ENCODE data around the gene ATP2A1. TPM values are rescaled to one million over a fixed set of nuclear protein-coding genes. Genes with fewer than 3 reads are reported as not detected.

Gene ATP2A1
- total RNA-seq, 4 donors from 2014 or later = 0.19 to 0.26 TPM; not detected in 2

DNA sequence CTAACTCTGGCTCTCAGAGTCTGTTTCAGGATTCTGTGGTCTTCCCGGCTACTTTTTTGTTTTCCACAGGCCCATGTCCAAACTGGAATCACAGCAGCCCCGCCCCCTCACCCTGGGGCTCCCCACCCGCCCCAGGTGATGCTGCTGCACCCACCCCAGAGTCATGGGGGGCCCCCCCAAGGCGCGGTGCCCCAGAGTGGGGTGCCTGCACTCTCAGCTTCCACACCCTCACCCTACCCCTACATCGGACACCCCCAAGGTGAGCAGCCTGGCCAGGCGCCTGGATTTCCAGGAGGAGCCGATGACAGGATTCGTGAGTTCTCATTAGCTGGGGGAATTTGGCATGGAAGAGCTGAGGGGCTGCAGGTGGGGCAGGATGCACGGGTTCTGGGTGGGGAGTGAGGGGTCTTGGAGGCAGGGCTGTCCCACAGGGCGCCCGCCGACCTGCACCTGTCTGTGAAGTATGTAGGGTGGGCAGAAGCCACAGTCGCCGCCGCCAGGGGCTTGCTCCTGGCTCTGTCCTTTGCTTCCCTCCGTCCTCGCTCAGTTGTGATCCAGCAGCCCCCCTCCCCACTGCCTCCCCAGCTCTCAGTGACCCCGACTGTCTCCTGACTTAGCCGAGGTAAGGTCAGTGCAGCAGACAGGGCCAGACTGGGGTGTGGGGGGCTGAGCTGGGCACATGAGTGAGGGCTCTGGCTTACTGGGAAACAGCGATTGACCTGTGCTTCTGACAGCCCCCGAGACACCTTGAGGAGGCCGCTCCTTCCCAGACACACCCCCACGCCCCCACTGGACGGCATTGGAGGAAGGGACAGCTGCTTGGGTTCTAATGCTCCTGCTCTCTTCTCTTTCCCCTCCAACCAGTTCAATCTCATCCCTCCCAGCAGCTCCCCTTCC lies 42.2 kb upstream of the ATP2A1 start:
- H3K4me3 ChIP-seq = no peak overlapping the region
- no peak overlapping the region for H3K27ac ChIP-seq
- no peaks in the 10 kb centered on the region for H3K4me1 ChIP-seq
- DNase-seq = no peak
- H3K36me3 ChIP-seq = peaks cover 44 to 87% (median 67%) of the 10 kb centered on the region in 3 donors
- intact Hi-C loops (cut with DNase I) = no loop called here
- H3K9me3 ChIP-seq = no peaks in the 10 kb centered on the region
- H3K27me3 ChIP-seq = no peaks in the 10 kb centered on the region
- WGBS, 2 donors = 78 to 91% methylated on average over 5 to 15 of the region's 25 CpGs
- no peak for TF ChIP-seq POLR2A (IDR thresholded peaks at IDR 0.05)
- TF ChIP-seq, protein P1, sequence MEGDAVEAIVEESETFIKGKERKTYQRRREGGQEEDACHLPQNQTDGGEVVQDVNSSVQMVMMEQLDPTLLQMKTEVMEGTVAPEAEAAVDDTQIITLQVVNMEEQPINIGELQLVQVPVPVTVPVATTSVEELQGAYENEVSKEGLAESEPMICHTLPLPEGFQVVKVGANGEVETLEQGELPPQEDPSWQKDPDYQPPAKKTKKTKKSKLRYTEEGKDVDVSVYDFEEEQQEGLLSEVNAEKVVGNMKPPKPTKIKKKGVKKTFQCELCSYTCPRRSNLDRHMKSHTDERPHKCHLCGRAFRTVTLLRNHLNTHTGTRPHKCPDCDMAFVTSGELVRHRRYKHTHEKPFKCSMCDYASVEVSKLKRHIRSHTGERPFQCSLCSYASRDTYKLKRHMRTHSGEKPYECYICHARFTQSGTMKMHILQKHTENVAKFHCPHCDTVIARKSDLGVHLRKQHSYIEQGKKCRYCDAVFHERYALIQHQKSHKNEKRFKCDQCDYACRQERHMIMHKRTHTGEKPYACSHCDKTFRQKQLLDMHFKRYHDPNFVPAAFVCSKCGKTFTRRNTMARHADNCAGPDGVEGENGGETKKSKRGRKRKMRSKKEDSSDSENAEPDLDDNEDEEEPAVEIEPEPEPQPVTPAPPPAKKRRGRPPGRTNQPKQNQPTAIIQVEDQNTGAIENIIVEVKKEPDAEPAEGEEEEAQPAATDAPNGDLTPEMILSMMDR (IDR thresholded peaks at IDR 0.05) = no peak

DNA sequence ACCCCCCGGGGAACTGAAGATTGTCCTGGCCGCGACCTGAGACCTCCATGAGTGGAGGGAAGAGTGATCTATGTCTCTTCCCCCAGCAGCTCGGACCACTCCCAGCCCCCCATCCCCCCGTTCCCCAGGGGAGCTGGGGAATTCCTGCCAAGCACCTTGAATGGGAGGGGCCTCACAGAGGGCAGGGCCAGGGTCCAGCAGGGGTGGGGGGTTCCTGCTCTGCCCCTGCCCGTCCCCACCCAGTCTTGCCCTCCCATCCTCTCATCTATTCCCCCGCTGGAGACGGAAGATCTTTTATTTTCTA lies 41.6 kb upstream of the ATP2A1 start:
- no peaks in the 10 kb centered on the region for H3K9me3 ChIP-seq
- peaks cover 40 to 87% (median 63%) of the 10 kb centered on the region in 3 donors for H3K36me3 ChIP-seq
- intact Hi-C loops (cut with DNase I) = no loop called here
- 81 to 91% methylated on average over 4 to 8 of the region's 8 CpGs for WGBS, 2 donors
- H3K27me3 ChIP-seq = no peaks in the 10 kb centered on the region
- H3K4me1 ChIP-seq = no peaks in the 10 kb centered on the region
- no peak for DNase-seq
- TF ChIP-seq POLR2A (IDR thresholded peaks at IDR 0.05) = no peak
- TF ChIP-seq, protein P1 (IDR thresholded peaks at IDR 0.05) = no peak
- H3K4me3 ChIP-seq = no peak overlapping the region
- no peak overlapping the region for H3K27ac ChIP-seq

DNA sequence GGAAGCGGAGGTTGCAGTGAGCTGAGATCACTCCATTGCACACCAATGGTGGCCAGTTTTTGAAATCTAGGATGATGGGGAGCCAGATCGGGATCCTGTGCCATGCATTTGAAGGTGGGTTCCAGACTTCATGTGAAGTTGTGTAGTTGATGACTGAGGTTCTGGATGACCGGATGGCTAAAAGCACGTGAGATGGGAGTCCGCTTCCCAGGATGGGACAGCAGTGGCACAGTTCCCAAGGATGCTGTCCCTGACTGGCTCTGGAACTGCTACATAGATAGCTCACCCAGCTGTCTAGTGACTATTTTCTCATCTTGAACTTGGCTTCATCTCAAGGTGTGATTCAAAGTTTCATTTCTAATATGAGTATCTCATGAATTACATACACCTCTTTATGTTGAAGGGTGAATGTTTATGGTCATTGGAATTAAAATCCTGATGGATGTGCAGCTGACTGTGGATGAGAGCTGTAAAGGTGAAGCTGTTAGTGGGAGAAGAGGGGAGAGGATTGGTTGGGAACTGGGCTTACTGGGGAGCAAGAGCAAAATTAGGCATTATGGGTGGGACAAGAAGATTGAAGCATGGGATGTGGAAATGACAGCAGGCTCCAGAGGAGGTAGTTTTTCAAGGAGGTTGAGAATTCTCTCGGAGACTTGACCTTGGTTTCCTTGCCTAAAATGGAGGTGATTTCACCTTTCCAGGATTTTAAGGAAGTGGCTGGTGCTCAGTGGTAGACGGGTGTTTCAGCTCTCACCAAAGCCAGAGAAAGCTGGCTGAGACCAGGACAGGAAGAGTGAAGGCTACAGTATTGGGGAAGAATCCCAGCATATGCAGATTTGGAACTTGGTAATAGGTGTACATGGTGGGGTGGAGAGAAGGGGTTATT lies 40.4 kb upstream of the ATP2A1 start:
- H3K27ac ChIP-seq = no peak overlapping the region
- no peaks in the 10 kb centered on the region for H3K4me1 ChIP-seq
- no peak for DNase-seq
- intact Hi-C loops (cut with DNase I) = no loop called here
- peaks cover 34 to 87% (median 62%) of the 10 kb centered on the region in 3 donors for H3K36me3 ChIP-seq
- 90 to 93% methylated on average over 7 of the region's 7 CpGs for WGBS, 2 donors
- TF ChIP-seq POLR2A (IDR thresholded peaks at IDR 0.05) = no peak
- TF ChIP-seq, protein P1 (IDR thresholded peaks at IDR 0.05) = no peak
- H3K9me3 ChIP-seq = no peaks in the 10 kb centered on the region
- no peak overlapping the region for H3K4me3 ChIP-seq
- no peaks in the 10 kb centered on the region for H3K27me3 ChIP-seq

DNA sequence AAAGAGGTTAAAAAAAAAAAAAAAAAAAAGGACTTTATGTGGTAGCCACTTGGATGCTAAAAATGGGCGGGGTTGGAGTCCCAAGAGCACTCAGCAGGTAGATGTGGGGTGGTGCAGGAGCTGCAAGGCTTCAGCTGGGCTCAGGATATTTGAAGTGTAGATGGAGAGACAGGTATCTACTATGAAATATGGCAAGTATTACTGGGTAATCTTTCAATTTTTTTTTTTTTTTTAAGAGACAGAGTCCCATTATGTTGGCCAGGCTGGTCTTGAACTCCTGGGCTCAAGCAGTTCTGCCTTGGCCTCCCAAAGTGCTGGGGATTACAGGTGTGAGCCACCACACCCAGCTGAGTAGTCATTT lies 39.8 kb upstream of the ATP2A1 start:
- no peaks in the 10 kb centered on the region for H3K27me3 ChIP-seq
- no peak for TF ChIP-seq POLR2A (IDR thresholded peaks at IDR 0.05)
- TF ChIP-seq, protein P1 (IDR thresholded peaks at IDR 0.05) = no peak
- H3K4me3 ChIP-seq = no peak overlapping the region
- H3K9me3 ChIP-seq = no peaks in the 10 kb centered on the region
- no peaks in the 10 kb centered on the region for H3K4me1 ChIP-seq
- 93 to 97% methylated on average over 1 of the region's 1 CpG for WGBS, 2 donors
- DNase-seq = no peak
- H3K27ac ChIP-seq = no peak overlapping the region
- intact Hi-C loops (cut with DNase I) = no loop called here
- H3K36me3 ChIP-seq = peaks cover 31 to 87% (median 60%) of the 10 kb centered on the region in 3 donors

All from esophagus squamous epithelium (tissue), 5 donors.